ENCODE results near the gene ARHGAP24. TPM values are rescaled to one million over a fixed set of nuclear protein-coding genes. Genes with fewer than 3 reads are reported as not detected.

The ARHGAP24 gene
- total RNA-seq, 1 experiment from 2014 or later: 1.3 TPM

DNA sequence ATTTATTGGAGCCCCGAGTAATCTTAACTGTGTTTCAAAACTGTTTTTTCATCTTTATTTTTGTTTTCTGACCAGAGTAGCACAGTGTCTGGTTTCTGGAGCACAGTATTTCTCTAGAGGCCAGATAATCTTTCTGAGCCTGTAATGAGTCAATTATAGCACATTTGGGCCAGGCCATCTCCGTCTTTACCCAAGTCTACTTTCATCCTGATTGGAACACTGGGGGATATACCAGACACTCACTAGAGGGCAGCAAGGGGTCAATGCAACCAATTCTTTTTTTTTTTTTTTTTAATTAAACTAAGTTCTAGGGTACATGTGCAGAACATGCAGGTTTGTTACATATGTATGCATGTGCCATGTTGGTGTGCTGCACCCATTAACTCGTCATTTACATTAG, 282.0 kb downstream of the ARHGAP24 start:
- no peaks in the 10 kb centered on the region for H3K4me1 ChIP-seq (ENCODE audit: control insufficient read depth in 1 of 2, insufficient read depth in 2 of 2, low read length in 2 of 2)
- POLR2A ChIA-PET: no interaction called here
- no TSS peak for BruUV-seq (replicated peaks)
- no peaks in the 10 kb centered on the region for H3K36me3 ChIP-seq (ENCODE audit: control insufficient read depth in 1 of 2, insufficient read depth in 2 of 2, low read length in 2 of 2)
- H3K9ac ChIP-seq (ENCODE audit: low read length): no peak overlapping the region
- RAD21 ChIA-PET (ENCODE audit: low non-redundant PET in 1 of 2, low total read pairs in 2 of 2, uncharacterized antibody in 2 of 2, unreplicated experiment in 2 of 2): no interaction called here
- no peak overlapping the region for H3K27ac ChIP-seq (ENCODE audit: low read depth, low read length)
- H4K20me1 ChIP-seq (ENCODE audit: insufficient read depth): no peaks in the 10 kb centered on the region
- no peaks in the 10 kb centered on the region for H3K9me3 ChIP-seq (ENCODE audit: control insufficient read depth in 1 of 2, insufficient read depth in 1 of 2, low read depth in 1 of 2, low read length in 2 of 2)
- TF ChIP-seq RAD21 (IDR thresholded peaks at IDR 0.05; ENCODE audit: low read depth) (peak; percentile 47), YY1 (IDR thresholded peaks at IDR 0.05; ENCODE audit: extremely low read depth, insufficient replicate concordance, low read depth, low read length) (no peak)
- TF ChIP-seq, protein P1, sequence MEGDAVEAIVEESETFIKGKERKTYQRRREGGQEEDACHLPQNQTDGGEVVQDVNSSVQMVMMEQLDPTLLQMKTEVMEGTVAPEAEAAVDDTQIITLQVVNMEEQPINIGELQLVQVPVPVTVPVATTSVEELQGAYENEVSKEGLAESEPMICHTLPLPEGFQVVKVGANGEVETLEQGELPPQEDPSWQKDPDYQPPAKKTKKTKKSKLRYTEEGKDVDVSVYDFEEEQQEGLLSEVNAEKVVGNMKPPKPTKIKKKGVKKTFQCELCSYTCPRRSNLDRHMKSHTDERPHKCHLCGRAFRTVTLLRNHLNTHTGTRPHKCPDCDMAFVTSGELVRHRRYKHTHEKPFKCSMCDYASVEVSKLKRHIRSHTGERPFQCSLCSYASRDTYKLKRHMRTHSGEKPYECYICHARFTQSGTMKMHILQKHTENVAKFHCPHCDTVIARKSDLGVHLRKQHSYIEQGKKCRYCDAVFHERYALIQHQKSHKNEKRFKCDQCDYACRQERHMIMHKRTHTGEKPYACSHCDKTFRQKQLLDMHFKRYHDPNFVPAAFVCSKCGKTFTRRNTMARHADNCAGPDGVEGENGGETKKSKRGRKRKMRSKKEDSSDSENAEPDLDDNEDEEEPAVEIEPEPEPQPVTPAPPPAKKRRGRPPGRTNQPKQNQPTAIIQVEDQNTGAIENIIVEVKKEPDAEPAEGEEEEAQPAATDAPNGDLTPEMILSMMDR (IDR thresholded peaks at IDR 0.05 in 2 of 3, conservative IDR thresholded peaks at IDR 0.05 in 1 of 3; ENCODE audit: borderline replicate concordance in 1 of 3, insufficient read depth in 1 of 3, low read depth in 2 of 3, low read length in 2 of 3): peak; percentile 35 to 52 (median 36); a peak in 5 of 6 replicates
- H3K79me2 ChIP-seq (ENCODE audit: insufficient read depth, low read length): no peaks in the 10 kb centered on the region
- no peaks in the 10 kb centered on the region for H3K27me3 ChIP-seq (ENCODE audit: insufficient read depth, low read length)
- DNase-seq (ENCODE audit: low read depth, low spot score) (no peak), ATAC-seq (peak; percentile 80)
- intact Hi-C loops (cut with micrococcal nuclease): loop anchor here (1.0 kb wide), 2 partner anchors 212 to 286 kb away; no protein-coding TSS in a partner anchor
- CTCF ChIA-PET: interaction anchor here (1.2 to 1.8 kb wide), 3 partner anchors 10 to 287 kb away, joined by 3 to 5 read pairs (median 4); no protein-coding TSS in a partner anchor
- H3K4me2 ChIP-seq (ENCODE audit: low read length): no peak overlapping the region
- no peaks in the 10 kb centered on the region for H3K9me2 ChIP-seq (ENCODE audit: insufficient read depth)
- no peak overlapping the region for H3K4me3 ChIP-seq (replicated peaks in 1 of 2; ENCODE audit: low read depth in 1 of 2, low read length in 2 of 2)
- no peak overlapping the region for H2AFZ ChIP-seq (ENCODE audit: low read depth, low read length, poor library complexity, severe bottlenecking)

DNA sequence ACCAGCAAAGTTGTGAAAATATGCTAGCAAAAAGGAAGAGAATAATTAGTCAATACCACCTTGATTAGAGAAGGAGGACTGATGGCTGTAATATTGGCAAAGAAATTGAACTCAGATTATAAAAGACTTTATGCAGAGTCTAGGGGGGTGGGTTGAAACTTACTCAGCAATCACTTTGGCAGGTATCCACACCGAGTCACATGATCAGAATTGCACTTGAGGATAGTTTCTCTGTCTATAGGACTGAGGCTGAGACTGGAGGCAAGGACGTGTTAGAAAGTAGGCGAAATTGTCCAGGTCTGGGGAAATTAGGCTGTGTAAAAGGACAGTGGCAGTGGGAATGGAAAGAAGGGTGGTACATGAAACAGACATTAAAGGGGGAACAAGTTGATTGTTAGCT, 284.4 kb downstream of the ARHGAP24 start:
- Histone ChIP-seq H3K9me2 (ENCODE audit: insufficient read depth) (no peaks in the 10 kb centered on the region; the same call in 1 of the 2 replicates), H3K27ac (ENCODE audit: low read depth, low read length) (no peak overlapping the region), H3K4me1 (ENCODE audit: control insufficient read depth in 1 of 2, insufficient read depth in 2 of 2, low read length in 2 of 2) (no peaks in the 10 kb centered on the region), H3K79me2 (ENCODE audit: insufficient read depth, low read length) (no peaks in the 10 kb centered on the region), H3K9me3 (ENCODE audit: control insufficient read depth in 1 of 2, insufficient read depth in 1 of 2, low read depth in 1 of 2, low read length in 2 of 2) (no peaks in the 10 kb centered on the region), H3K4me3 (replicated peaks in 1 of 2; ENCODE audit: low read depth in 1 of 2, low read length in 2 of 2) (no peak overlapping the region), H3K4me2 (ENCODE audit: low read length) (no peak overlapping the region), H3K9ac (ENCODE audit: low read length) (no peak overlapping the region), H3K36me3 (ENCODE audit: control insufficient read depth in 1 of 2, insufficient read depth in 2 of 2, low read length in 2 of 2) (no peaks in the 10 kb centered on the region), H4K20me1 (ENCODE audit: insufficient read depth) (no peaks in the 10 kb centered on the region), H2AFZ (ENCODE audit: low read depth, low read length, poor library complexity, severe bottlenecking) (no peak overlapping the region), H3K27me3 (ENCODE audit: insufficient read depth, low read length) (no peaks in the 10 kb centered on the region)
- DNase-seq (ENCODE audit: low read depth, low spot score) (no peak), ATAC-seq (no peak)
- ChIA-PET RAD21 (ENCODE audit: low non-redundant PET in 1 of 2, low total read pairs in 2 of 2, uncharacterized antibody in 2 of 2, unreplicated experiment in 2 of 2) (no interaction called here), CTCF (no interaction called here), POLR2A (no interaction called here)
- BruUV-seq (replicated peaks): no TSS peak
- intact Hi-C loops (cut with micrococcal nuclease): no loop called here
- no peak for TF ChIP-seq POLR2AphosphoS5 (IDR thresholded peaks at IDR 0.05; ENCODE audit: low read depth, low read length)
- no peak for TF ChIP-seq SIN3A (IDR thresholded peaks at IDR 0.05; ENCODE audit: low read depth)
- TF ChIP-seq, protein P2, sequence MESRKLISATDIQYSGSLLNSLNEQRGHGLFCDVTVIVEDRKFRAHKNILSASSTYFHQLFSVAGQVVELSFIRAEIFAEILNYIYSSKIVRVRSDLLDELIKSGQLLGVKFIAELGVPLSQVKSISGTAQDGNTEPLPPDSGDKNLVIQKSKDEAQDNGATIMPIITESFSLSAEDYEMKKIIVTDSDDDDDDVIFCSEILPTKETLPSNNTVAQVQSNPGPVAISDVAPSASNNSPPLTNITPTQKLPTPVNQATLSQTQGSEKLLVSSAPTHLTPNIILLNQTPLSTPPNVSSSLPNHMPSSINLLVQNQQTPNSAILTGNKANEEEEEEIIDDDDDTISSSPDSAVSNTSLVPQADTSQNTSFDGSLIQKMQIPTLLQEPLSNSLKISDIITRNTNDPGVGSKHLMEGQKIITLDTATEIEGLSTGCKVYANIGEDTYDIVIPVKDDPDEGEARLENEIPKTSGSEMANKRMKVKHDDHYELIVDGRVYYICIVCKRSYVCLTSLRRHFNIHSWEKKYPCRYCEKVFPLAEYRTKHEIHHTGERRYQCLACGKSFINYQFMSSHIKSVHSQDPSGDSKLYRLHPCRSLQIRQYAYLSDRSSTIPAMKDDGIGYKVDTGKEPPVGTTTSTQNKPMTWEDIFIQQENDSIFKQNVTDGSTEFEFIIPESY (IDR thresholded peaks at IDR 0.05; ENCODE audit: extremely low read depth, insufficient replicate concordance, low read length): no peak
- TF ChIP-seq, protein P3, sequence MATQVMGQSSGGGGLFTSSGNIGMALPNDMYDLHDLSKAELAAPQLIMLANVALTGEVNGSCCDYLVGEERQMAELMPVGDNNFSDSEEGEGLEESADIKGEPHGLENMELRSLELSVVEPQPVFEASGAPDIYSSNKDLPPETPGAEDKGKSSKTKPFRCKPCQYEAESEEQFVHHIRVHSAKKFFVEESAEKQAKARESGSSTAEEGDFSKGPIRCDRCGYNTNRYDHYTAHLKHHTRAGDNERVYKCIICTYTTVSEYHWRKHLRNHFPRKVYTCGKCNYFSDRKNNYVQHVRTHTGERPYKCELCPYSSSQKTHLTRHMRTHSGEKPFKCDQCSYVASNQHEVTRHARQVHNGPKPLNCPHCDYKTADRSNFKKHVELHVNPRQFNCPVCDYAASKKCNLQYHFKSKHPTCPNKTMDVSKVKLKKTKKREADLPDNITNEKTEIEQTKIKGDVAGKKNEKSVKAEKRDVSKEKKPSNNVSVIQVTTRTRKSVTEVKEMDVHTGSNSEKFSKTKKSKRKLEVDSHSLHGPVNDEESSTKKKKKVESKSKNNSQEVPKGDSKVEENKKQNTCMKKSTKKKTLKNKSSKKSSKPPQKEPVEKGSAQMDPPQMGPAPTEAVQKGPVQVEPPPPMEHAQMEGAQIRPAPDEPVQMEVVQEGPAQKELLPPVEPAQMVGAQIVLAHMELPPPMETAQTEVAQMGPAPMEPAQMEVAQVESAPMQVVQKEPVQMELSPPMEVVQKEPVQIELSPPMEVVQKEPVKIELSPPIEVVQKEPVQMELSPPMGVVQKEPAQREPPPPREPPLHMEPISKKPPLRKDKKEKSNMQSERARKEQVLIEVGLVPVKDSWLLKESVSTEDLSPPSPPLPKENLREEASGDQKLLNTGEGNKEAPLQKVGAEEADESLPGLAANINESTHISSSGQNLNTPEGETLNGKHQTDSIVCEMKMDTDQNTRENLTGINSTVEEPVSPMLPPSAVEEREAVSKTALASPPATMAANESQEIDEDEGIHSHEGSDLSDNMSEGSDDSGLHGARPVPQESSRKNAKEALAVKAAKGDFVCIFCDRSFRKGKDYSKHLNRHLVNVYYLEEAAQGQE (IDR thresholded peaks at IDR 0.05; ENCODE audit: low read depth): no peak
- TF ChIP-seq TCF7L2 (IDR thresholded peaks at IDR 0.05; ENCODE audit: borderline replicate concordance, extremely low read depth, insufficient read depth, insufficient read length): no peak
- no peak for TF ChIP-seq YY1 (IDR thresholded peaks at IDR 0.05; ENCODE audit: extremely low read depth, insufficient replicate concordance, low read depth, low read length)
- TF ChIP-seq ZFX (IDR thresholded peaks at IDR 0.05): no peak
- no peak for TF ChIP-seq FOSL1 (IDR thresholded peaks at IDR 0.05; ENCODE audit: low read depth)
- no peak for TF ChIP-seq CEBPB (IDR thresholded peaks at IDR 0.05; ENCODE audit: low read depth)
- TF ChIP-seq EGR1 (IDR thresholded peaks at IDR 0.05; ENCODE audit: low read depth): no peak
